Measurements from ENCODE around the gene CD34.
A peak's percentile ranks its signal among the peaks of the same experiment; 100 is the strongest.
"Not testable (repeated sequence)": the region's sequence is repeated elsewhere in the genome, so short reads cannot be mapped to it uniquely, and the experiment has no call there.

Gene CD34

DNA sequence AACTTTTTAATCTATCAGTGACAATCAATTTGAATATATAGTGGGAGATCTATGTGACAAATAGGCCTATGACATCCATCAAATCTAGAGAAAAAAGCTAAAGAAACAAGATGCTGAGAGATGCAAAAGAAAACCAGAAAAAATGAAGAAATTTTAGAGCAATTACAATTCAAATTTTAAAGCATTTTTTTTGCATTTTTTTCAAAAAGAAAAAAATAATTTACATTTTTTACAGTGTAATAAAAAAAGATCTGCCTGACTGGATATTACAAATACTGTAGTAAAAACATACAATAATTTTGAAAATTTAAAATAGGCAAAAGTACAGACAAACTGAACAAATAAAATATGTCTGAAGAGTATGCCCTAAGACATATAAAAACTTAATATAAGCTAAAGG lies 14.4 kb downstream of the CD34 start:
- no peak for DNase-seq

DNA sequence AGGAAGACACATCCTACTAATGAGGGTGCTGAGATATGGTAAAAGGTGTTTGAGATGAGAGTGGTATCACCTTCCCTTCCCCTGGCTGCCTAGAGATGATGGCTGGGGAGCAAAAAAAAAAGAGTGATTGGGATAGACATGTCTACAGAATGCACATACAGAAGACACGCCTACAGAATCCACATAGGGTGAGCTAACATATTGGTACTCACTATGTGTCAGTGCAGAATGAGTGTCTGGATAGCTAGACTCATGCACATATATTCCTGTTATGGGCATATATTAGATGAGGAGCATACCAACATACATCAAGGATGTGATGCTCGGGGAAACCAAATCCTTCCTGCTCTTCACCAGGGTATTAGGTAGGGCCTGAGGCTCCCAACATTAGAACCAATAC lies 16.2 kb downstream of the CD34 start:
- DNase-seq, result no peak

DNA sequence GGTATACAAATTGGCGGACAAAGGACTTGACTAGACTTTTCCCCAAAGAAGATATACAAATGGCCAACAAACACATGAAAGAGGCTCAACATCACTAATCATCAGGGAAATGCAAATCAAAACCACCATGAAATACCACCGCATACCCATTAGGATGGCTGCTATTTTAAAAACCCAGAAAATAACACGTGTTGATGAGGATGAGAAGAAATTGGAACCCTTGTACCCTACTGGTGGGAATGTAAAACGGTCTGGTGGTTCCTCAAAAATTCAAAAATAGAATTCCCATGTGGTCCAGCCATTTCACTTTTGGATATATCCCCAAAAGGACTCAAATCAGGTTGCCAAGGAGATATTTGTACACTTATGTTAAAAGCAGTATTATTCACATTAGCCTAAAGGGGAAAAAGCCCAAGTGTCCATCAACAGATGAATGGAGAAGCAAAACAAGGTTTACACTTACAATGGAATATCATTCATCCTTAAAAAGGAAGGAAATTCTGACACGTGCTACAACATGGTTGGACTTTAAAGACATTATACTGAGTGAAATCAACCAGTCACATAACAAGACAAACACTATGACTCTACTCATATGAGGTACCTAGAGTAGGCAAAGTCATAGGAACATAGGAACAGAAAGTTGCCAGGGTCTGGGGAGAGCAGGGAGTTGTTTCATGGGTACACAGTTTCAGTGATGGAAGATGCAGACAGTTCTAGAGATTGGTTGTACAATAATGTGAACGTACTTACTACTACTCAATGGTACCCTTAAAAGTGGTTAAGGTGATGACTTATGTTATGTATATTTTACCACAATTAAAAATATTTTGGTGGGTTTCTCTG lies 17.0 kb downstream of the CD34 start:
- DNase-seq, result no peak

DNA sequence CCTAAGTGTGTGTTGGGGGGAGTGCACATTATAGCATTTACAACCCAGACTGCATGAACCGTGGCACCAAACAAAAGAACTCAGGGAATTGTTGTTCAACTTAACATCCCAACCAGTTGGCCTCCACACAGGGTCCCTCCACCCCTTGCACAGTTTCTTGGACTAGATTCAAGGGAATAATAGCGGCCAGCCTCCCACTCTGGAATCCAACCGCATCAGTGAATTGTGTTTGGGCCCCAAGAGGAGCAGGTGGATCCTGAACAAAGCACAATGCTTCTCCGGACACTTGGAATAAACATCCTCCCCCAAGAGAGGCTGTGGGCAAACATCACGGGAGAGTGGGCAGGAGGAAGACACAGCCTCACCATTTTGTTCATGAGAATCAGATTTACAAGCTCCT lies 18.2 kb downstream of the CD34 start:
- DNase-seq, result no peak

DNA sequence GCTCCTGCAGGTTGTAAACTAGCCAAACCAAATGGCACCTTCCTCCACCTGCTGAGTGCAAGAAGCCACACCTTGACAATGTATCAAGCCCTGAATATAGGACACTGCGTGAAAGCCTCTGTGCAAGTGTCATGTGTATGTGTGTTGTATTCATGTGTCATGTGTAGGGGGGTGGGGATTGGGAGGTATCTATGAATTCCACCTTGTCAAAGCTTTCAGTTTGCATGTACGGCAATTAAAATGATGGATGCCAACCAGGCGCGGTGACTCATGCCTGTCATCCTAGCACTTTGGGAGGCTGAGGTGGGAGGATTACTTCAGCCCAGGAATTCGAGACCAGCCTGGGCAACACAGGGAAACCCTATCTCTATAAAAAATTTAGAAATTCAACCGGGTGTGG lies 19.8 kb downstream of the CD34 start:
- DNase-seq, result no peak

DNA sequence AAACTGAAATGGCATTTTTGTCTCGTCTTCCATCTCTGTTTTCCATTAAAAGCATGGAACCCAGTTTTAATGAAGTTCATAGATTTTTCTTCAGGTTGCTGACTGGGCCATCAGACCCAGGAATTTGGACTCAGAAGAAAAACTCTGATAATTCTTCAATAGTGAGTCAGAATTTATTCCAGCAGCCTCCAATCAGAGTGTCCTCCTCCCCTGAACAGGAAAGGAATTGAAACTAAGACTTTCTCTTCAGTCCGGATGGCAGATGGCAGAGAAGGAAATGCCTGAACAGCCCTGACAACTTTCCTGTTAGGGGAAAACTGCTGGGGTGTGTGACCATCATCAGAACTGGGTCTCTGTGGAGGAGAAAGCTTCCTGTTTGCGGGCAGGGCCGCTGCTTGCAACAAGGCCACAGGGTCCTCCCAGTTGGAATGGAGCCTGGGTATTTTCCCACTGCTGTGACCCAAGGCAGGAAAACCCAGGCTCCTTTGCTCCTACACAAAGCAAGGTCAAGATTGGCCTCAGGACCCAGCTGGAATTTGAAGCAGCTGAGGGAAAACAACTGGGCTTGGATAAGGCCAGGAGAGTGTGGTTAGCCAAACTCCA lies 20.7 kb downstream of the CD34 start:
- DNase-seq, result peak; percentile 88

DNA sequence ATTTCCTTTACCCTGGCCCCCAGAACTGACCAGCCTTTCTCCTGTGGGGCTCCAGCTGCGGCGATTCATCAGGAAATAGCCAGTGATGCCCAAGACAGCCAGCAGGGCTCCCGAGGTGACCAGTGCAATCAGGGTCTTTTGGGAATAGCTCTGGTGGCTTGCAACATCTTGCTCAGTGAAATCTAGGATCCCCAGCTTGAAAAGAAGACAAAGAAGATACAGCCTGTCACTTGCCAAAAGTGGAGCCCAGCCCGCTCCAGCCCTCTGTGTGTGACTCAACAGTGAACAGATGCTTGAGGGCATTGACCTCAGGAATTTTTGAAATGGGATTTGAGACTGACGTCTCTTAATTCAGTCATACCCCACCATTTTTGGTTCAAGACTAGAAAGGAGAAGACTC lies 22.3 kb downstream of the CD34 start:
- DNase-seq, result peak; percentile 54

DNA sequence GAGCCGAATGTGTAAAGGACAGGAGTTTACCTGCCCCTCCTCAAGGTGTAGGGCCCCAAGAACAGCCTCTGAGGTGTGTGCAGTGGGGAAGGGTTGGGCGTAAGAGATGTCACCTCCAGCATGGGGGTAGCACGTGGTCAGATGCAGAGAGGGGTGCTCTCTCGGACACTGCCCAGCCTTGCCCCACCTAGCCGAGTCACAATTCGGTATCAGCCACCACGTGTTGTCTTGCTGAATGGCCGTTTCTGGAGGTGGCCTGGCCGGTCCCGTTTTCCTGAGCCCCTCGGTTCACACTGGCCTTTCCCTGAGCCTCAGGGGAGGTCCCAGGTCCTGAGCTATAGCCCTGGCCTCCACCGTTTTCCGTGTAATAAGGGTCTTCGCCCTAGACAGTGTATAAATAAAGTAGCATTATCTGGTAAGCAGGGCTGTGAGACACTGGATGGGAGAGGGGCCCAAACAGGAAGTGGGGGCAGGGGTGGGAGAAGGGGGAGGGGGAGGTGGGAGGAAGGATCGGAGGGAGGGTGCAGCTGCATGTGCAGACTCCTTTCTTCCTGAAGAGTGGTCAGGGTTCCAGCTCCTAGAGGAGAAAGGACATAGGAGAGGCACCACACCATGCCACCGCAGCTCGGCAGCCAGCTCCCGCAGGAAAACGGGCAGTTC lies 23.3 kb downstream of the CD34 start:
- no peak for DNase-seq

DNA sequence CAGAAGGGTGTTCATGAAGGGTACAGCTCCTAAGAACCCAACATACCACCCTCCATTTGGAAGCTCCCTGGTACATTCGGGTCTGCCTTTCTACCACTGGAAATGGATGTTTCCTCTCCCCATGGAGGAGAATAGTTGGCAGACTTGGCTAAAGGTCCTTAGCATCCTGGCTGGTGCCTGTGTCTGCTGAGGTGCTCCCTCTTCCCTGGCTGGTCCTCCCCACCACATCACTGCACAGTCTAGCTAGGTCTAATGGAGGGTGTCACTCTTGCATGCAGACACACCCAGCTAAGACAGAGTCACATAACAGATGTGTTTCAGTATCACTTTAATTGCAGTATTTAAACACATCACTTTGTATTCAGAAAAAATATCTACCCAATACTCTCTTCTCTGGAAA lies 24.7 kb downstream of the CD34 start:
- no peak for DNase-seq

DNA sequence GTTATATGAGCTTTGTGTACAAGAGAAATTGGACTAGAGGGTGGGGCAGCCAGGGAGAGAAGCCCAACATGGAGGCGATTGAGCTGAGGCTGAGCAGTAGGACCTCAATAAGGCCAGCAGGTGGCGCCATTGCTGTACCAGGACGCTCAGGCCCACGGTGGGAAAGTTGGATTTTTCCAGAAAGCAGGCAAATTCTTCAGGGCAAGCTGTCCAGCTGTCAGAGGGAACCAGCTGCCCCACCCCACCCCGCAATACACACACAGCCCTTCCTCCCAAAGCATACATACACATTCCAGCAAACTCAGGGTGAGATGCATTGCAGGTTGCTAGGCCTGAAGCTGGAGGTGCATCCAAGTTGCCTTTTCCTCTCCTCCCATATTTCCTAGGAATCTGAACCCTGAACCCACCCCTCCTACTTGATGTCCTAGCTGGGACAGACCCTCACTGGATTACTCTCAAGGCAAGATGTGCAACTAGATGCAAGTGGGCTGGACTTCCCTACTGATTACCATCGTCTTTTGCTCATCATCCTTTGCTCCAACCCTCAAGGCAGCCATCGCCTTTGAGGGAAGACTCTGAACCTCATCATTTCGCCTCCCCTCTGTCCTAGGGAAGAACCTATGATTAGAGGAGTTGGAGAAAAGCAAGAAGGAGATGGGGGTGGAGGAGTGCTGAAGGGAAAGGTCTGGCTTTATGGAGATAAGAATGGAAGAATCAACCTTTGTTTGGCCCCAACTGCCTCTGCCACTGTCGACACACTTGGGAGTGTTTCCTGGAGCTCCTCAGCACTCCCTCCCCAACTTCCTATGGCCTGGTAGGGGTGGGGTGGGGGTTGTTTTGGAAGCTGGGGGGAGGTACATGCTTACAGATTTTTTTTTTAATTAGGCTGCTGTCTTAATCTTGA lies 25.5 kb downstream of the CD34 start:
- DNase-seq, result peak; percentile 85

DNA sequence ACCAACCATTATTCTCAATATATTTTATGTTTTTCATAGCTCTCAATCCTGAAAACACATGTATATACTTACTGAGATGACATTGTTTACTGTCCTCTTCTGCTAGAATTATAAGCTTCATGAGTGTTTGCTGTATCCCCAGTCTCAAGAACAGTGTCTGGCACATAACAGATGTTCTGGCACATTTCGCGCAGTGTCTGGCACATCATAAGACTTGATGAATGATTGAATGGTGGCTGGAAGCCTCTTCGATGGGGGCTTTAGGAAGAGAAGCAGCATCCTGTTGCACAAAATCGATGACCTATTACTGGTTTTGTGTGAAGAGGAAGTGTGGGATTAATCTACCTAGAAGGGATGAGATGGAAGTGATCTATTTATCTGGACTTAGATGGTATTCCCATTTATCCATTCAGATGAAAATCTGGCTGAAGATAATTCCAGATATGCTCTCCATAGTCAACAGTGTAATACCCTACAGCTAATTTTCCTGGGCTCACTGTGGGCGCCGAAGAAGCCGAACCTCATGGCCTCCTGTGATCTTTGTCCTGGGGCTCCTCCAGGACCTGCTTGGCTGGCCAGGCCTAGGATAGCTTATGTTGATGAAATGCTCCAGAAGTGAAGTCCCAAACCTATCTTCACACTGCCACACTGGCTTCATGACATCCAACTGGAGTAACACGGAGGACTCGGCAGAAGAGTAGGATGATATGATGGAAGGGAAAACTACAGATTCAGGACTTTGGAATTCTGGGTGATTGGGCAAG lies 26.5 kb downstream of the CD34 start:
- no peak for DNase-seq

DNA sequence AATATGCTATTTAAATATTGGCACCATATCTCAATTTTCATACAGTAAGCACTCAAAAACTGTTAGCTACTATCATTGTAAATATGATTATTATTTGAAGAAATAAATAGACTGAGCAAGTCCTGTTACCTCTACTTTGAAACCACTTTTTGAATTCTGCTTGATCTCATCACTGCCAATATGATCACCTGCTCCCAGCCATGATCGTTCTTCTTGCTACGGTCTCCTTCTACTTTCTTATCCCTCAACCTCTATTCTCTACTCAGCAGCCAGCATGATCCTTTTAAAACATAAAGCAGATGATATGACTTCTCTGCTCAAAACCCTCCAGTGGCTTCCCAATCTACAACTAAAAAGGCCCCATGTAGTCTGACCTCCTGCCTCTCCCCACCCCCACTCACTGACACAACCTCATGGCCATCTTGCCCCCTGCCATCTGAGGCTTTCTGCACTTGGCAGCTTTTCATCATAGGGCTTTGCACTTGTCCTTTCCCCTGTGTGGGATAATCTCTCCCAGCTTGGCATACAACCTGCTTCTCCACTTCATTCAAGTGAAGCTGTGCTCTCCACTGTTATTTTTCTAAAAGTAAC lies 27.2 kb downstream of the CD34 start:
- DNase-seq, result no peak

DNA sequence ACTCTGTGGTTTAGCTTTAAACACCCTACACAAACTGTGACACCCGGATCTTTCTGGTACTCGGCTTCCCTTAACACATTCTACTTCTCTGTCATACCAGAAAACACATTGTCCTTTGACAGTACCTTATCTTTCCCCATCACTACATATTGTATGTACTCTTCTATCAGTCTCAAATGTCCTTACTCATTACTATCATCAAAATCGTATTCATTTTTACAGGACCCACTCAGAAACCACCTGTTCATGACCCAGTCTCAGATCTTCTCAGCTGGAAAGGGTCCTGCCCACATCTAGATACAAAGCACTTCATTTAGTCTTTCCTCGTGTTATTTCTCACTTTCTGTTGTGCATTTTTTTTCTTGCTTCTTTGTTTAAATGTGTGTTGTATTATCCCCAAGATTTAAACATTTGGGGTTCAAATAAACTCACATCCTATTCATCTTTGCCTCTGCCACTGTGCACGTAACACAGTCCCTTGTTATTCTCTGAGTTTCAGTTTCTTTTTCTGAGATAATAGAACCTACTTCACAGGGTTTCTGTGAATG lies 27.7 kb downstream of the CD34 start:
- DNase-seq, result no peak

DNA sequence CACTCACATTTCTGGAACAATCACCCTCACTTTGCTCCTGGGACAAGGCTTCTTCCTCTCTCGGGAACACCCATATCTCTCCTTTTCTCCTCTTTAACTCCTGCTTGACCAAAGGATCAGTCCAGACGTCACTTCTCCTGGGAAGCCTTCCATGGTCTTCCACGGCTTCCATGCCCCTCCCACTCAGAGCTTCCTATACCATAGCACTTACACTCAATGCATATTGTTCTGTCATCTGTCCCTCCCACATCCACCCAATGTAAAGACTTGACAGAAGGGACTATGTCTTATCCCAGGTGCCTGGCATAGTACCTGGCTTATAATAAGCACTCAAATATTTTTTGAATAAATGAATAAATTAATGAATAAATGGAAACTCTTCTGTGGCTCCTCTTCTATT lies 28.2 kb downstream of the CD34 start:
- DNase-seq, result no peak

DNA sequence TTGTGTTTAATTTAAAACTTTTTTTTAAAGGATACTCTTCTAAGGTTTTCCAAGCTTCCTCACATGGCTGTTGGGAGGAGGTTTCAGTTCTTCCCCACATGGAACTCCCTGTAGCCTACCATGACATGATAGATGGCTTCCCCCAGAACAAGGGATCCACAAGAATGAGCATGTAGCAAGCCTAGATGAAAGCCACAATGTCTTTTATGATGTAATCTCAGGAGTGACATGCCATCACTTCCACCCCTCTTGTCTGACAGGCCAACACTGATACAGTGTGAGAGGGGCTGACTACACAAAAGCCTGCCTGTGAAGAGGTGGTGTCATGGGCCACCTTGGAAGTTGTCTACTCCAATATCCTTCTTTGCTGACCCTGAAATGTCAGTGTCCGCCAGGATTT lies 32.0 kb downstream of the CD34 start:
- no peak for DNase-seq

DNA sequence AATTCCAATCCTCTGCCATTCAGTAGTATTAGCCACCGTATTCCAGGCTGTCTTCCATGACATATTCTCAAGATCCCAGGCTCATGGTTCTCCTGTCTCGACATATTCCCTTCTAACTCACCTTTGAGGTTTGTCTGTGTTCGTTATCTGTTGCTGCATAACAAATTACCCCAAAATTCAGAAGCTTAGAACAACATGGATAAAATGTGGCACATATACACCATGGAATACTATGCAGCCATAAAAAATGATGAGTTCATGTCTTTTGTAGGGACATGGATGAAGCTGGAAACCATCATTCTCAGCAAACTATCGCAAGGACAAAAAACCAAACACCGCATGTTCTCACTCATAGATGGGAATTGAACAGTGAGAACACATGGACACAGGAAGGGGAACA lies 33.0 kb downstream of the CD34 start:
- not testable (repeated sequence) for DNase-seq

DNA sequence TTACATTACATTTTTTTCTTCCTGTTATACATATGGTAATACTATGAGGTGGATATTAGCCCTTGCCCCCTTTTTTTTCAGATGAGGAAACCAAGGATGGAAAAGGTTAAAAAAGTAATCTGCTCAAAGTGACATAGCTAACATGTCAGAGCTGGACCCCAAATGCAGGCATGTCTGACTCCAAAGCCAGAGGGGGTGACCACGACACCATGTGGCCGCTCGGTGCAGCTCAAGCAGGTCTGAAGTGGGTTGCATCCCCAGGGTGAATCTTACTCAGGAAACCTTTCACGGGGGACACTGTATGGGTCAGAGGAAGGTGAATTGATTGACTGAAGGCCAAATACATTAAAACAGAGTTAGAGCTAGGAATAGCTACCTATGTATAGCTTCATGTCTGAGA lies 34.8 kb downstream of the CD34 start:
- DNase-seq, result no peak

DNA sequence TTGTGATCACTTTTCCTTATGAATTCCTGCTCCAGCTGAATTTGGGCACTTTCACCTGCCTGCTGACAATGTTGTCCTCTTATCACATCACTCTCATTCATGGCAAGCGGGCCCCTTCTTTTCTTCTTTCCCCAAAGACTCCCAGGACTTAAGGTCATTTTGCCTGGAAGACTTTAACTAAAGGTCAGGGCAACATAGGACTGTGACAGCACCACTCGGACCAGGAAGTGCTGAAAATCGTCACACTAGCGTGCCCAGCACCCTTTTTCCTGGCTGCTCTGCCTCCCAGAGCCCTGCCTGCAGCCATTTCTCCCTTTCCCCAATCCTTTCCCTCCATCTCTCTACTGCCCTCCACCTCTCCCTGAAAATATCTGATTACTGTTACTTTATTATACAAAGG lies 35.4 kb downstream of the CD34 start:
- DNase-seq, result no peak

DNA sequence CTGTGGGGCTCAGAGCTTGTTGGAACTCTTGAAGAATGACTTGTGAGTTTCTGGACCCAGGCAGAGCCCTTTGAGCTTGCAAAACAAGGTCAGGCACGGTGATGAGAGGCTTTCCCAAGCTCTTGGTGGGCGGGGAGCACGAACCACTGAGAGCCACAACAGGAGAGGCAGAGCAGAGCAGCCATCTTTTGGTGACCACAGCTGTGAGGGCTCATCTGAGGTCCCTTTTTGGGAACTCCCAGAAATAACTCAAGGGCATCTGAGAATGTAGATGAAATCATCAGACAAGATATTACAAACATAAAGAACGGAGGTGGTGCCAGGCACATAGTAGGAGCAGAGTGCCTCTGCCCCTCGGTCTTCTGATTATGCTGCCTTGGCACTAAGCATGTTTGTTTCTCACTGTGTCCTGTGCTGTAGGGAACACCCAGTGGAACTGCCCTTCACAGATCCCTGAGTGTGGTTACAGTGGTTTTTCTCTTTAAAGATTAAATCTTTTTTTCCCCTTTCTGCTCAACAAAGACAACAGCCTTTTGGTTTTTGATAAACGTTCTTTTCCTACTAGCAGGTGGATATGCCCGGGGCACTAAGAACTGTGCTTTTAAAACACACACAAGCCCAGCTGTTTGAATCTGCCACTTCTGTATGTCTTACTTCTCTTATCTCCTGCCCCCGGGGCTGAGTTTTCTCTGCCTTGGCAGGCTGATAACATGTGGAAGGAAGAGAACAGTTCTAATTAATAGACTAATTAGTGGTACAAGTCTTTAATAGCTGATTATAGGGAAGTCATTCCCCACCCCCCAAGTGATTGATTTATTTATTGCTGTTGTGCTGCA lies 37.7 kb downstream of the CD34 start:
- no peak for DNase-seq

DNA sequence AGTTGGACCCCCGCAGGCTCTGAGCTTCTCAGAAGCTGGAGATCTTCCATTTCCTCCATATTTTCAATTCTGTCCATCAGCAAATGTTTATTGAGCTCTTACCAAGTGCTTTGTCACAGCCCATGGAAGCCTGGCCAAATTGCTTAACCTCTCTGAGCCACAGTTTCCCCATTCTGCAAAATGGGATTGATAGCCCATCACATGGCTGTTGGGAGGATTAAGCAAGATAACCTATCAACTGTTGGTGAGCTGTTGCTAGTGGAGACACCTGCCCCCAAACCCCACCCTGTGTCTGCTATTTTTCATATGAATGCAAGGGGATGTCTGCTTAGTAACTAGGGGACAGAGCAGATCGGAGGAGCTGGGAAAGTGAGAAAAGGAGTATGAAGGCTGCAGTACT lies 38.3 kb downstream of the CD34 start:
- no peak for DNase-seq

All from fibroblast of skin of right biceps (primary cell).